HepG2 (cell line): ENCODE results near the gene CLIC1. TPM values are rescaled to one million over a fixed set of nuclear protein-coding genes. Genes with fewer than 3 reads are reported as not detected.
A peak's percentile ranks its signal among the peaks of the same experiment; 100 is the strongest.

Experiments
- AGO2 ChIP-seq: fragments of 200-400 bp; formaldehyde crosslinking; optimal IDR thresholded peaks from 2 replicates; pipeline ENCODE3; 2017; ENCODE audit warnings: mild to moderate bottlenecking, low read depth, low read length, moderate library complexity
- BCL6 ChIP-seq: IDR thresholded peaks from 2 replicates; pipeline ENCODE4 v1.6.1; 2016; ENCODE audit warnings: missing genetic modification reagents, missing compliant biosample characterization
- FOXA3 ChIP-seq: IDR thresholded peaks from 2 replicates; pipeline ENCODE4 v1.6.1; 2016; ENCODE audit warnings: missing genetic modification reagents, missing compliant biosample characterization
- GABPA ChIP-seq, 2 experiments: IDR thresholded peaks; 2 replicates each; pipeline ENCODE4 v1.6.1; 2011 to 2016; ENCODE audit warnings: low read depth in 2 of 2, low read length in 1 of 2, missing biosample characterization in 1 of 2, missing genetic modification characterization in 1 of 2
- HMGXB4 ChIP-seq, 2 experiments: sonication (generic) in 1 of 2; formaldehyde crosslinking in 1 of 2; IDR thresholded peaks; 2 replicates each; pipeline versions ENCODE4 v1.4.0 to v1.6.1; 2018 to 2020; ENCODE audit warnings: missing genetic modification reagents in 2 of 2, borderline replicate concordance in 1 of 2, low read depth in 1 of 2, mild to moderate bottlenecking in 1 of 2, missing biosample characterization in 1 of 2
- HNF4A ChIP-seq: sonication (generic); formaldehyde crosslinking; IDR thresholded peaks from 2 replicates; pipeline ENCODE4 v1.4.0; 2020; ENCODE audit warnings: missing genetic modification reagents
- KDM3A ChIP-seq: IDR thresholded peaks from 2 replicates; pipeline ENCODE4 v1.6.1; 2018; ENCODE audit warnings: low read depth, missing compliant biosample characterization
- KDM4B ChIP-seq: sonication (generic); formaldehyde crosslinking; IDR thresholded peaks from 2 replicates; pipeline ENCODE4 v1.4.0; 2020; ENCODE audit warnings: missing genetic modification reagents
- KLF11 ChIP-seq: IDR thresholded peaks from 2 replicates; pipeline ENCODE4 v1.6.1; 2016; ENCODE audit warnings: missing compliant biosample characterization
- MXD1 ChIP-seq: sonication (generic); formaldehyde crosslinking; IDR thresholded peaks from 2 replicates; pipeline ENCODE4 v1.4.0; 2020; ENCODE audit warnings: mild to moderate bottlenecking, missing genetic modification reagents
- PAWR ChIP-seq: sonication (generic); formaldehyde crosslinking; IDR thresholded peaks from 2 replicates; pipeline ENCODE4 v1.4.0; 2020; ENCODE audit warnings: missing genetic modification reagents, mild to moderate bottlenecking, borderline replicate concordance
- SP1 ChIP-seq, 2 experiments: fragments of 450-650 bp in 1 of 2; sonication (generic) in 1 of 2; formaldehyde crosslinking in 1 of 2; IDR thresholded peaks; 2 replicates each; pipeline versions ENCODE4 v1.4.0 to v1.6.1; 2016 to 2020; ENCODE audit warnings: missing genetic modification reagents in 1 of 2
- ZNF205 ChIP-seq: IDR thresholded peaks from 2 replicates; pipeline ENCODE4 v1.6.1; 2018; ENCODE audit warnings: missing biosample characterization, missing genetic modification reagents
- ZNF331 ChIP-seq: sonication (generic); formaldehyde crosslinking; IDR thresholded peaks from 2 replicates; pipeline ENCODE4 v1.4.0; 2020; ENCODE audit warnings: missing genetic modification reagents
- ZNF362 ChIP-seq: sonication (generic); formaldehyde crosslinking; IDR thresholded peaks from 2 replicates; pipeline ENCODE4 v1.4.0; 2020; ENCODE audit warnings: missing genetic modification reagents, mild to moderate bottlenecking, borderline replicate concordance
- ZNF567 ChIP-seq: sonication (generic); formaldehyde crosslinking; IDR thresholded peaks from 2 replicates; pipeline ENCODE4 v1.8.1; 2023; ENCODE audit warnings: mild to moderate bottlenecking, missing genetic modification reagents, borderline replicate concordance
- ZNF790 ChIP-seq: sonication (generic); formaldehyde crosslinking; IDR thresholded peaks from 2 replicates; pipeline ENCODE4 v1.8.0; 2022; ENCODE audit warnings: missing genetic modification reagents, mild to moderate bottlenecking, borderline replicate concordance
- polyA plus RNA-seq, 8 experiments: library from polyadenylated mRNA; depleted of rRNA in 3 of 8; stranded (reverse) in 7 of 8; unstranded in 1 of 8; fragments of >200 nt; fragmentation: Illumina TruSeq in 4 of 8; extraction: Trizol in 4 of 8; gene quantifications; 2 replicates each; pipeline versions ENCODE4 v1.2.1 to v1.2.3, GENCODE V29; 2011 to 2016; ENCODE audit warnings: low read depth in 4 of 8, missing spikeins in 1 of 8, mixed read lengths in 1 of 8; ENCODE audit not compliant: insufficient read depth in 1 of 8
- total RNA-seq, 5 experiments: library from RNA; depleted of rRNA; stranded (reverse); fragments of >200 nt; fragmentation: Illumina TruSeq; extraction: Trizol; gene quantifications; 2 replicates each; pipeline ENCODE4 v1.2.3, GENCODE V29; 2016; ENCODE audit warnings: low read depth in 1 of 5
- TF ChIP-seq, protein P1 (sequence below): IDR thresholded peaks from 2 replicates; pipeline ENCODE4 v1.6.1; 2016; ENCODE audit warnings: missing biosample characterization, missing genetic modification reagents, low read depth
- TF ChIP-seq, protein P2 (sequence below): sonication (generic); formaldehyde crosslinking; IDR thresholded peaks from 2 replicates; pipeline ENCODE4 v1.4.0; 2020; ENCODE audit warnings: missing genetic modification reagents

The CLIC1 gene
- total and polyA plus RNA-seq, 2 of the 13 experiments (the other 11 are each of a cell fraction or from before 2014, with no cell fraction given), result 602 to 891 TPM

DNA sequence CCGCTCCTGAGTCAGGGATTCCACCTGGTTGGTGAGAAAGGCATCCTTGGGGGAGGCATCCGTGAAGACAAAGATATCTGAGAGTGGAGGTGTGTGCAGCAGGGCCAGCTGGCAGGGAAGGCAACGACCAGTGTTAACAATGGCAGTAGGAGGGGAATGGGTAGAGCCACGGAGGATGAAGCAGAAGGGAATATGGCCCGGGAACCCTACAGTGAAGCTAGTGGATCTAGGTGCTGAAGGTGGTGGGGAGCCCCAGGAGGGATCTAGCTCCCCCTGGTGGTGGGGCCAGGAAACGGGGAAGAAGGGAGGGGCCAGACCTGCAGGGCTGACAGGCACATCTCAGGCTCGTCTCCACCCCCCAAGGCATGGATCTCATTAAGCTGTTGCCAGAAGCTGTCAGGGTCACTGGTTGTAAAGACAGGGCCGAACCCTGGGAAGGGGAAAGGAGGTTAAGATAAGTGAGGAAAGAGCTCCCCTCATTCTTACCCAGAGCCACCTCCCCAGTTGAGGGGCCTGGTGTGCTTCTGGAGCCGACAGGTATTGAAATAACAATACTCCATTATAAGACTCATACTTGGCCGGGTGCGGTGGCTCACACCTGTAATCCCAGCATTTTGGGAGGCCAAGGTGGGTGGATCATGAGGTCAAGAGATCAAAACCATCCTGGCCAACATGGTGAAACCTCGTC is 33.5 kb upstream of the CLIC1 start (continued):
- TF ChIP-seq HNF4A (no peak), GABPA (IDR thresholded peaks at IDR 0.05; ENCODE audit: low read depth, low read length) (no peak), GABPA (CRISPR knock-in tag; IDR thresholded peaks at IDR 0.05; ENCODE audit: low read depth) (peak; percentile 46; the same call in 1 of the 2 replicates), ZNF567 (CRISPR knock-in tag) (0 out of 2 replicates have a peak, but pooled peaks have one; percentile 51), KDM3A (CRISPR knock-in tag) (peak; percentile 78; the same call in 1 of the 2 replicates), KLF11 (CRISPR knock-in tag) (no peak; the same call in 1 of the 2 replicates), ZNF331 (CRISPR knock-in tag) (peak; percentile 63; the same call in 1 of the 2 replicates), FOXA3 (peak; percentile 44; the same call in 1 of the 2 replicates), AGO2 (no peak), ZNF362 (no peak), ZNF790 (CRISPR knock-in tag) (no peak), PAWR (CRISPR knock-in tag) (no peak), ZNF205 (CRISPR knock-in tag) (0 out of 2 replicates have a peak, but pooled peaks have one; percentile 38), SP1 (IDR thresholded peaks at IDR 0.05) (no peak), SP1 (CRISPR knock-in tag; IDR thresholded peaks at IDR 0.05) (peak; percentile 71), MXD1 (CRISPR knock-in tag) (0 out of 2 replicates have a peak, but pooled peaks have one; percentile 56), KDM4B (peak; percentile 83; the same call in 1 of the 2 replicates), BCL6 (peak; percentile 46), HMGXB4 (CRISPR knock-in tag; IDR thresholded peaks at IDR 0.05; ENCODE audit: borderline replicate concordance in 1 of 2, low read depth in 1 of 2) (peak; percentile 74 to 85; a peak in 2 of 4 replicates)
- TF ChIP-seq, protein P1, sequence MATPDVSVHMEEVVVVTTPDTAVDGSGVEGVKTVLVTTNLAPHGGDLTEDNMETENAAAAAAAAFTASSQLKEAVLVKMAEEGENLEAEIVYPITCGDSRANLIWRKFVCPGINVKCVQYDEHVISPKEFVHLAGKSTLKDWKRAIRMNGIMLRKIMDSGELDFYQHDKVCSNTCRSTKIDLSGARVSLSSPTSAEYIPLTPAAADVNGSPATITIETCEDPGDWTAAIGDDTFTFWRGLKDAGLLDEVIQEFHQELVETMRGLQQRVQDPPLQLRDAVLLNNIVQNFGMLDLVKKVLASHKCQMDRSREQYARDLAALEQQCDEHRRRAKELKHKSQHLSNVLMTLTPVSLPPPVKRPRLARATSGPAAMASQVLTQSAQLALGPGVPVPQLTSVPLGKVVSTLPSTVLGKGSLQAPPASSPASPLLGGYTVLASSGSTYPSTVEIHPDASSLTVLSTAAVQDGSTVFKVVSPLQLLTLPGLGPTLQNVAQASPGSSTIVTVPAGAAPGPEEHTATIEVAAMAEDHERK (CRISPR knock-in tag), result no peak
- TF ChIP-seq, protein P2, sequence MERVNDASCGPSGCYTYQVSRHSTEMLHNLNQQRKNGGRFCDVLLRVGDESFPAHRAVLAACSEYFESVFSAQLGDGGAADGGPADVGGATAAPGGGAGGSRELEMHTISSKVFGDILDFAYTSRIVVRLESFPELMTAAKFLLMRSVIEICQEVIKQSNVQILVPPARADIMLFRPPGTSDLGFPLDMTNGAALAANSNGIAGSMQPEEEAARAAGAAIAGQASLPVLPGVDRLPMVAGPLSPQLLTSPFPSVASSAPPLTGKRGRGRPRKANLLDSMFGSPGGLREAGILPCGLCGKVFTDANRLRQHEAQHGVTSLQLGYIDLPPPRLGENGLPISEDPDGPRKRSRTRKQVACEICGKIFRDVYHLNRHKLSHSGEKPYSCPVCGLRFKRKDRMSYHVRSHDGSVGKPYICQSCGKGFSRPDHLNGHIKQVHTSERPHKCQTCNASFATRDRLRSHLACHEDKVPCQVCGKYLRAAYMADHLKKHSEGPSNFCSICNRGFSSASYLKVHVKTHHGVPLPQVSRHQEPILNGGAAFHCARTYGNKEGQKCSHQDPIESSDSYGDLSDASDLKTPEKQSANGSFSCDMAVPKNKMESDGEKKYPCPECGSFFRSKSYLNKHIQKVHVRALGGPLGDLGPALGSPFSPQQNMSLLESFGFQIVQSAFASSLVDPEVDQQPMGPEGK (CRISPR knock-in tag), result peak; percentile 90
